ENCODE results near the gene RNFT2.

DNA sequence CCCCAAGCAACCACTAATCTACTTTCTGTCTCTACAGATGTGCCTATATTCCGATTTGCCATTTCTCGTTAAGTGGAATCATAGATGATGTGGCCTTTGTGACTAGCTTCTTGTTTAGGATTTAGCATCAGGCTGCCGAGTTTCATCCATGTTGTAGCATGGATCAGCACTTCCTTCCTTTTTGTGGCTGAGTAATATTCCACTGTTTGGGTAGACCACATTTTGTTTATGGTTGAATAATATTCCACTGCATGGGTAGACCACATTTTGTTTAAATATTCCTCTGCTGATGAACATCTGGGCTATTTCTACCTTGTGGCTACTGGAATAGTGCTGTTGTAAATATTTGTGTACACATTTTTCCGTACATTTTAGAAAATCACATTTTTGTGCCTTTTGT is 36.7 kb upstream of the RNFT2 start:
- no peak for TF ChIP-seq CTCF (IDR thresholded peaks at IDR 0.05)
- no peak for TF ChIP-seq POLR2A (IDR thresholded peaks at IDR 0.05)

Measured in esophagus squamous epithelium (tissue), 4 donors.